ENCODE data around the gene UPF3A. TPM values are rescaled to one million over a fixed set of nuclear protein-coding genes. Genes with fewer than 3 reads are reported as not detected.

The UPF3A gene
- total and polyA plus RNA-seq, 2 experiments from 2014 or later = 45.0 to 174 TPM

- H2AFZ ChIP-seq = no peak overlapping the region
- Mint-ChIP-seq H3K9me3 (peaks cover 4% of the 10 kb centered on the region; the same call in 2 of the 3 replicates), H3K27me3 (ENCODE audit: insufficient read depth, low read depth, poor library complexity) (peaks cover 5% of the 10 kb centered on the region), H3K36me3 (ENCODE audit: low read depth) (peaks cover 67% of the 10 kb centered on the region), H3K4me1 (peaks cover 30% of the 10 kb centered on the region), H3K4me3 (no peak overlapping the region), H3K27ac (no peak overlapping the region)
- peaks cover 52% of the 10 kb centered on the region for H3K36me3 ChIP-seq (ENCODE audit: insufficient read depth)
- H3K27me3 ChIP-seq (ENCODE audit: insufficient read depth) = no peaks in the 10 kb centered on the region
- DNase-seq (ENCODE audit: low spot score) = no peak
- peaks cover 21% of the 10 kb centered on the region for H3K4me1 ChIP-seq (ENCODE audit: insufficient read depth)
- no peak overlapping the region for H3K4me2 ChIP-seq
- no peaks in the 10 kb centered on the region for H3K9me2 ChIP-seq (ENCODE audit: insufficient read depth)
- H3K27ac ChIP-seq (ENCODE audit: low read depth) = no peak overlapping the region
- no peak for ATAC-seq
- H3K4me3 ChIP-seq = no peak overlapping the region
- TF ChIP-seq EZH2 (IDR thresholded peaks at IDR 0.05; ENCODE audit: low read depth, unreplicated experiment) (no peak), EZH2phosphoT487 (IDR thresholded peaks at IDR 0.05; ENCODE audit: unreplicated experiment) (no peak), NANOG (IDR thresholded peaks at IDR 0.05; ENCODE audit: borderline replicate concordance) (no peak), JUNB (IDR thresholded peaks at IDR 0.05; ENCODE audit: unreplicated experiment) (no peak), POLR2AphosphoS5 (IDR thresholded peaks at IDR 0.05; ENCODE audit: low read depth) (no peak), ZNF114 (CRISPR knock-in tag; IDR thresholded peaks at IDR 0.05) (no peak)
- TF ChIP-seq, protein P1, sequence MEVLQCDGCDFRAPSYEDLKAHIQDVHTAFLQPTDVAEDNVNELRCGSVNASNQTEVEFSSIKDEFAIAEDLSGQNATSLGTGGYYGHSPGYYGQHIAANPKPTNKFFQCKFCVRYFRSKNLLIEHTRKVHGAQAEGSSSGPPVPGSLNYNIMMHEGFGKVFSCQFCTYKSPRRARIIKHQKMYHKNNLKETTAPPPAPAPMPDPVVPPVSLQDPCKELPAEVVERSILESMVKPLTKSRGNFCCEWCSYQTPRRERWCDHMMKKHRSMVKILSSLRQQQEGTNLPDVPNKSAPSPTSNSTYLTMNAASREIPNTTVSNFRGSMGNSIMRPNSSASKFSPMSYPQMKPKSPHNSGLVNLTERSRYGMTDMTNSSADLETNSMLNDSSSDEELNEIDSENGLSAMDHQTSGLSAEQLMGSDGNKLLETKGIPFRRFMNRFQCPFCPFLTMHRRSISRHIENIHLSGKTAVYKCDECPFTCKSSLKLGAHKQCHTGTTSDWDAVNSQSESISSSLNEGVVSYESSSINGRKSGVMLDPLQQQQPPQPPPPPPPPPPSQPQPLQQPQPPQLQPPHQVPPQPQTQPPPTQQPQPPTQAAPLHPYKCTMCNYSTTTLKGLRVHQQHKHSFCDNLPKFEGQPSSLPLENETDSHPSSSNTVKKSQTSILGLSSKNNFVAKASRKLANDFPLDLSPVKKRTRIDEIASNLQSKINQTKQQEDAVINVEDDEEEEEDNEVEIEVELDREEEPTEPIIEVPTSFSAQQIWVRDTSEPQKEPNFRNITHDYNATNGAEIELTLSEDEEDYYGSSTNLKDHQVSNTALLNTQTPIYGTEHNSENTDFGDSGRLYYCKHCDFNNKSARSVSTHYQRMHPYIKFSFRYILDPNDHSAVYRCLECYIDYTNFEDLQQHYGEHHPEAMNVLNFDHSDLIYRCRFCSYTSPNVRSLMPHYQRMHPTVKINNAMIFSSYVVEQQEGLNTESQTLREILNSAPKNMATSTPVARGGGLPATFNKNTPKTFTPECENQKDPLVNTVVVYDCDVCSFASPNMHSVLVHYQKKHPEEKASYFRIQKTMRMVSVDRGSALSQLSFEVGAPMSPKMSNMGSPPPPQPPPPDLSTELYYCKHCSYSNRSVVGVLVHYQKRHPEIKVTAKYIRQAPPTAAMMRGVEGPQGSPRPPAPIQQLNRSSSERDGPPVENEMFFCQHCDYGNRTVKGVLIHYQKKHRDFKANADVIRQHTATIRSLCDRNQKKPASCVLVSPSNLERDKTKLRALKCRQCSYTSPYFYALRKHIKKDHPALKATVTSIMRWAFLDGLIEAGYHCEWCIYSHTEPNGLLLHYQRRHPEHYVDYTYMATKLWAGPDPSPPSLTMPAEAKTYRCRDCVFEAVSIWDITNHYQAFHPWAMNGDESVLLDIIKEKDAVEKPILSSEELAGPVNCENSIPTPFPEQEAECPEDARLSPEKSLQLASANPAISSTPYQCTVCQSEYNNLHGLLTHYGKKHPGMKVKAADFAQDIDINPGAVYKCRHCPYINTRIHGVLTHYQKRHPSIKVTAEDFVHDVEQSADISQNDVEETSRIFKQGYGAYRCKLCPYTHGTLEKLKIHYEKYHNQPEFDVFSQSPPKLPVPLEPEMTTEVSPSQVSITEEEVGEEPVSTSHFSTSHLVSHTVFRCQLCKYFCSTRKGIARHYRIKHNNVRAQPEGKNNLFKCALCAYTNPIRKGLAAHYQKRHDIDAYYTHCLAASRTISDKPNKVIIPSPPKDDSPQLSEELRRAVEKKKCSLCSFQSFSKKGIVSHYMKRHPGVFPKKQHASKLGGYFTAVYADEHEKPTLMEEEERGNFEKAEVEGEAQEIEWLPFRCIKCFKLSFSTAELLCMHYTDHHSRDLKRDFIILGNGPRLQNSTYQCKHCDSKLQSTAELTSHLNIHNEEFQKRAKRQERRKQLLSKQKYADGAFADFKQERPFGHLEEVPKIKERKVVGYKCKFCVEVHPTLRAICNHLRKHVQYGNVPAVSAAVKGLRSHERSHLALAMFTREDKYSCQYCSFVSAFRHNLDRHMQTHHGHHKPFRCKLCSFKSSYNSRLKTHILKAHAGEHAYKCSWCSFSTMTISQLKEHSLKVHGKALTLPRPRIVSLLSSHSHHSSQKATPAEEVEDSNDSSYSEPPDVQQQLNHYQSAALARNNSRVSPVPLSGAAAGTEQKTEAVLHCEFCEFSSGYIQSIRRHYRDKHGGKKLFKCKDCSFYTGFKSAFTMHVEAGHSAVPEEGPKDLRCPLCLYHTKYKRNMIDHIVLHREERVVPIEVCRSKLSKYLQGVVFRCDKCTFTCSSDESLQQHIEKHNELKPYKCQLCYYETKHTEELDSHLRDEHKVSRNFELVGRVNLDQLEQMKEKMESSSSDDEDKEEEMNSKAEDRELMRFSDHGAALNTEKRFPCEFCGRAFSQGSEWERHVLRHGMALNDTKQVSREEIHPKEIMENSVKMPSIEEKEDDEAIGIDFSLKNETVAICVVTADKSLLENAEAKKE (CRISPR knock-in tag; IDR thresholded peaks at IDR 0.05) = no peak
- TF ChIP-seq, protein P2, sequence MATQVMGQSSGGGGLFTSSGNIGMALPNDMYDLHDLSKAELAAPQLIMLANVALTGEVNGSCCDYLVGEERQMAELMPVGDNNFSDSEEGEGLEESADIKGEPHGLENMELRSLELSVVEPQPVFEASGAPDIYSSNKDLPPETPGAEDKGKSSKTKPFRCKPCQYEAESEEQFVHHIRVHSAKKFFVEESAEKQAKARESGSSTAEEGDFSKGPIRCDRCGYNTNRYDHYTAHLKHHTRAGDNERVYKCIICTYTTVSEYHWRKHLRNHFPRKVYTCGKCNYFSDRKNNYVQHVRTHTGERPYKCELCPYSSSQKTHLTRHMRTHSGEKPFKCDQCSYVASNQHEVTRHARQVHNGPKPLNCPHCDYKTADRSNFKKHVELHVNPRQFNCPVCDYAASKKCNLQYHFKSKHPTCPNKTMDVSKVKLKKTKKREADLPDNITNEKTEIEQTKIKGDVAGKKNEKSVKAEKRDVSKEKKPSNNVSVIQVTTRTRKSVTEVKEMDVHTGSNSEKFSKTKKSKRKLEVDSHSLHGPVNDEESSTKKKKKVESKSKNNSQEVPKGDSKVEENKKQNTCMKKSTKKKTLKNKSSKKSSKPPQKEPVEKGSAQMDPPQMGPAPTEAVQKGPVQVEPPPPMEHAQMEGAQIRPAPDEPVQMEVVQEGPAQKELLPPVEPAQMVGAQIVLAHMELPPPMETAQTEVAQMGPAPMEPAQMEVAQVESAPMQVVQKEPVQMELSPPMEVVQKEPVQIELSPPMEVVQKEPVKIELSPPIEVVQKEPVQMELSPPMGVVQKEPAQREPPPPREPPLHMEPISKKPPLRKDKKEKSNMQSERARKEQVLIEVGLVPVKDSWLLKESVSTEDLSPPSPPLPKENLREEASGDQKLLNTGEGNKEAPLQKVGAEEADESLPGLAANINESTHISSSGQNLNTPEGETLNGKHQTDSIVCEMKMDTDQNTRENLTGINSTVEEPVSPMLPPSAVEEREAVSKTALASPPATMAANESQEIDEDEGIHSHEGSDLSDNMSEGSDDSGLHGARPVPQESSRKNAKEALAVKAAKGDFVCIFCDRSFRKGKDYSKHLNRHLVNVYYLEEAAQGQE (IDR thresholded peaks at IDR 0.05; ENCODE audit: unreplicated experiment) = no peak
- TF ChIP-seq, protein P3, sequence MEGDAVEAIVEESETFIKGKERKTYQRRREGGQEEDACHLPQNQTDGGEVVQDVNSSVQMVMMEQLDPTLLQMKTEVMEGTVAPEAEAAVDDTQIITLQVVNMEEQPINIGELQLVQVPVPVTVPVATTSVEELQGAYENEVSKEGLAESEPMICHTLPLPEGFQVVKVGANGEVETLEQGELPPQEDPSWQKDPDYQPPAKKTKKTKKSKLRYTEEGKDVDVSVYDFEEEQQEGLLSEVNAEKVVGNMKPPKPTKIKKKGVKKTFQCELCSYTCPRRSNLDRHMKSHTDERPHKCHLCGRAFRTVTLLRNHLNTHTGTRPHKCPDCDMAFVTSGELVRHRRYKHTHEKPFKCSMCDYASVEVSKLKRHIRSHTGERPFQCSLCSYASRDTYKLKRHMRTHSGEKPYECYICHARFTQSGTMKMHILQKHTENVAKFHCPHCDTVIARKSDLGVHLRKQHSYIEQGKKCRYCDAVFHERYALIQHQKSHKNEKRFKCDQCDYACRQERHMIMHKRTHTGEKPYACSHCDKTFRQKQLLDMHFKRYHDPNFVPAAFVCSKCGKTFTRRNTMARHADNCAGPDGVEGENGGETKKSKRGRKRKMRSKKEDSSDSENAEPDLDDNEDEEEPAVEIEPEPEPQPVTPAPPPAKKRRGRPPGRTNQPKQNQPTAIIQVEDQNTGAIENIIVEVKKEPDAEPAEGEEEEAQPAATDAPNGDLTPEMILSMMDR (conservative IDR thresholded peaks at IDR 0.05; ENCODE audit: low read depth in 2 of 2) = no peak
- H3F3A ChIP-seq (replicated peaks; ENCODE audit: low read depth) = no peaks in the 10 kb centered on the region; the same call in none of the 2 replicates
- peaks cover 36% of the 10 kb centered on the region for H3K79me2 ChIP-seq (replicated peaks; ENCODE audit: insufficient read depth)
- peaks cover 14% of the 10 kb centered on the region for H4K20me1 ChIP-seq (replicated peaks; ENCODE audit: insufficient read depth)
Observed at GRCh38 chr13:114237415-114238112, 43.8 kb upstream of the UPF3A start.
